GM12878 (cell line): Measurements from ENCODE around the gene SF3A1. TPM values are rescaled to one million over a fixed set of nuclear protein-coding genes. Genes with fewer than 3 reads are reported as not detected.

Experiments
- ASH2L ChIP-seq: fragments of 300-600, 200-600 bp; sonication (generic); IDR thresholded peaks from 2 replicates; pipeline ENCODE4 v1.6.1; 2017; ENCODE audit warnings: low read depth, mild to moderate bottlenecking, borderline replicate concordance
- CBX3 ChIP-seq: fragments of 200-600 bp; sonication (generic); IDR thresholded peaks from 2 replicates; pipeline ENCODE4 v1.6.1; 2016; ENCODE audit warnings: low read depth, borderline replicate concordance
- EP300 ChIP-seq, 2 experiments: fragments of 150-350 bp in 1 of 2; IDR thresholded peaks; 2 replicates each; pipeline ENCODE4 v1.6.1; 2011 to 2012; ENCODE audit warnings: low read depth in 2 of 2, low read length in 2 of 2, borderline replicate concordance in 1 of 2, improper control_type of control experiment in 1 of 2, inconsistent platforms in 1 of 2; ENCODE audit not compliant: control insufficient read depth in 1 of 2
- GATAD2B ChIP-seq: fragments of 450-650 bp; conservative IDR thresholded peaks from 2 replicates; pipeline ENCODE4 v1.6.1; 2017; ENCODE audit warnings: low read depth, mild to moderate bottlenecking, moderate library complexity
- MAX ChIP-seq: IDR thresholded peaks from 2 replicates; pipeline ENCODE4 v1.6.1; 2012; ENCODE audit warnings: low read depth, low read length, improper control_type of control experiment
- NFYB ChIP-seq: IDR thresholded peaks from 2 replicates; pipeline ENCODE4 v1.6.1; 2011; ENCODE audit warnings: low read depth, mild to moderate bottlenecking, low read length, improper control_type of control experiment, moderate library complexity; ENCODE audit not compliant: insufficient read depth
- NR2C2 ChIP-seq: IDR thresholded peaks from 2 replicates; pipeline ENCODE4 v1.6.1; 2011; ENCODE audit warnings: borderline replicate concordance, low read depth; ENCODE audit not compliant: control insufficient read depth, insufficient read length
- PAX8 ChIP-seq: fragments of 450-650 bp; IDR thresholded peaks from 2 replicates; pipeline ENCODE4 v1.6.1; 2017; ENCODE audit warnings: mild to moderate bottlenecking, moderate library complexity
- POU2F2 ChIP-seq: IDR thresholded peaks from 3 replicates; pipeline ENCODE4 v1.6.1; 2011; ENCODE audit warnings: low read depth, mild to moderate bottlenecking, low read length, borderline replicate concordance
- RAD21 ChIP-seq: IDR thresholded peaks from 2 replicates; pipeline ENCODE4 v1.6.1; 2011; ENCODE audit warnings: mild to moderate bottlenecking, low read depth, low read length, moderate library complexity; ENCODE audit not compliant: insufficient read depth
- RUNX3 ChIP-seq: IDR thresholded peaks from 2 replicates; pipeline ENCODE4 v1.6.1; 2012; ENCODE audit warnings: low read length, inconsistent platforms
- SMAD1 ChIP-seq: fragments of 450-650 bp; IDR thresholded peaks from 2 replicates; pipeline ENCODE4 v1.6.1; 2018; ENCODE audit warnings: mild to moderate bottlenecking, low read depth; ENCODE audit not compliant: partially characterized antibody
- SMC3 ChIP-seq: IDR thresholded peaks from 2 replicates; pipeline ENCODE4 v1.6.1; 2011; ENCODE audit warnings: low read length, improper control_type of control experiment, borderline replicate concordance
- STAT1 ChIP-seq: fragments of 450-650 bp; conservative IDR thresholded peaks from 2 replicates; pipeline ENCODE4 v1.6.1; 2014; ENCODE audit warnings: antibody characterized with exemption, mild to moderate bottlenecking
- STAT3 ChIP-seq: IDR thresholded peaks from 2 replicates; pipeline ENCODE4 v1.6.1; 2011; ENCODE audit warnings: low read depth, low read length, improper control_type of control experiment
- SUPT20H ChIP-seq: IDR thresholded peaks from 2 replicates; pipeline ENCODE4 v1.6.1; 2011; ENCODE audit warnings: low read depth, mild to moderate bottlenecking, low read length, moderate library complexity, borderline replicate concordance; ENCODE audit not compliant: control insufficient read depth
- TCF12 ChIP-seq: IDR thresholded peaks from 2 replicates; pipeline ENCODE4 v1.6.1; 2011; ENCODE audit warnings: low read depth, mild to moderate bottlenecking, low read length
- YBX1 ChIP-seq: fragments of 450-650 bp; IDR thresholded peaks from 2 replicates; pipeline ENCODE4 v1.6.1; 2016; ENCODE audit warnings: antibody characterized with exemption
- ZNF24 ChIP-seq: fragments of 450-650 bp; IDR thresholded peaks from 2 replicates; pipeline ENCODE4 v1.6.1; 2017; ENCODE audit warnings: antibody characterized with exemption, mild to moderate bottlenecking
- ZNF274 ChIP-seq: IDR thresholded peaks from one replicate; pipeline ENCODE4 v1.8.0; 2011; ENCODE audit not compliant: insufficient read length, insufficient read depth
- polyA plus RNA-seq, 11 experiments: library from polyadenylated mRNA; depleted of rRNA in 4 of 11; unstranded in 6 of 11; stranded (reverse) in 5 of 11; fragments of >200 nt; fragmentation: Nextera tagmentation in 4 of 11; fragmentation: Illumina TruSeq in 1 of 11; extraction: Ambion mirVana in 4 of 11; extraction: Trizol in 1 of 11; gene quantifications; 1 replicate in 1 of 11; 2 replicates in 10 of 11; pipeline versions ENCODE4 v1.2.1 to v1.2.3, GENCODE V29; 2011 to 2016; ENCODE audit warnings: inconsistent platforms in 2 of 11, missing spikeins in 2 of 11, low read depth in 1 of 11
- total RNA-seq, 4 experiments: library from RNA; depleted of rRNA in 3 of 4; stranded (reverse); fragments of >200 nt in 3 of 4; fragmentation: Illumina TruSeq in 1 of 4; extraction: Trizol in 1 of 4; gene quantifications; 2 replicates each; pipeline versions ENCODE4 v1.2.1 to v1.2.3, GENCODE V29; 2013 to 2021
- TF ChIP-seq, protein P1 (sequence below): fragments of 450-650 bp; IDR thresholded peaks from 2 replicates; pipeline ENCODE4 v1.6.1; 2018; ENCODE audit warnings: mild to moderate bottlenecking, low read depth, moderate library complexity; ENCODE audit not compliant: partially characterized antibody
- TF ChIP-seq, protein P2 (sequence below): fragments of 450-650 bp; IDR thresholded peaks from 2 replicates; pipeline ENCODE4 v1.6.1; 2017; ENCODE audit warnings: antibody characterized with exemption, mild to moderate bottlenecking, moderate library complexity
- TF ChIP-seq, protein P3 (sequence below): fragments of 450-650 bp; IDR thresholded peaks from 2 replicates; pipeline ENCODE4 v1.6.1; 2016; ENCODE audit warnings: mild to moderate bottlenecking

Gene SF3A1
- total and polyA plus RNA-seq, 10 of the 15 experiments (the other 5 are each of a cell fraction or from before 2014, with no cell fraction given), result 10.4 to 239 (median 46.0) TPM

DNA sequence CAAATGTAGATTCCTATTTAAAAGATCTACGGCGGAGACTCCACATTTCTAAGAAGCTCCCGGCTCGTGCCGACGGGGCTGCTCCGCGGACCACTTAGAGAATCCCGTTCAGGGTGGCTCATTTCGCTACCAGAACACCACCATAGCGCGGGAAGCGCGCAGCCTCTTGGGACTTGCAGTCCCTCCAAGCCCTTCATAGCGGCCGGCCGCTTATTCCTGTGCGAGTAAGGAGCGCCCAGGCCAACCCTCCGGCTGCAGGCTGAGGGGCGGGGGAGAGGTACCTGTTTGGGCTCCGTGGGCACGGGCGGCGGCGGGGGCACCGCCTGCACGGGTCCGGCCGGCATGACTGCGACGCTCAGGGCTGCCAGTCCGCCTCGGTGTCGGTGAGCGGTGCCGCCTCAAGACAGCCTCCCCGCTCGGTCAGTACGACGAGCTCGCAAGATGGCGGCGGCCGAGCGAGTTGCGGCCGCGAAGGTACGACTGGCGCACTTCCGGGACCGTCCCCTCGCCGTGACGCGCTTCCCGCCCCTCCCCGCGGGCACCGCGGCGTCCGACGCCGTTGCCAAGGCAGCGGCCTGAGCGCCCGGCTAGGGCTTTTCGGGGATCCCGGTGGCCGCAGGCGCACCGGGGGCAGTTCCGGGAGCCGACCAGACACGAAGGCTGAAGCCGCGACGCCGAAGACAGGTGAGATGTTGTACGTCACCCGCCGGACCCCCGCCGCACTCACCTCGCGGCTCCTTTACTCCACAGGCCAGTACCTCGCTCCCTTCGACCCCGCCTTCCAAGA is at the start of gene SF3A1, which contains the start of gene CCDC157 (continued):
- TF ChIP-seq SUPT20H (no peak), YBX1 (no peak), SMAD1 (no peak), GATAD2B (peak; percentile 88), TCF12 (no peak), SMC3 (no peak), RAD21 (no peak), ASH2L (0 out of 2 replicates have a peak, but pooled peaks have one; percentile 48), ZNF24 (no peak), ZNF274 (no peak), STAT1 (no peak), RUNX3 (peak; percentile 55), PAX8 (no peak), POU2F2 (peak; percentile 74; the same call in 2 of the 3 replicates), NR2C2 (no peak), CBX3 (no peak), STAT3 (no peak), EP300 (IDR thresholded peaks at IDR 0.05; ENCODE audit: borderline replicate concordance in 1 of 2, control insufficient read depth in 1 of 2, low read depth in 2 of 2, low read length in 2 of 2) (0 out of 4 replicates have a peak, but pooled peaks of 1 of the 2 experiments have one; percentile 20), MAX (0 out of 2 replicates have a peak, but pooled peaks have one; percentile 11), NFYB (peak; percentile 51; the same call in 1 of the 2 replicates)
- TF ChIP-seq, protein P1, sequence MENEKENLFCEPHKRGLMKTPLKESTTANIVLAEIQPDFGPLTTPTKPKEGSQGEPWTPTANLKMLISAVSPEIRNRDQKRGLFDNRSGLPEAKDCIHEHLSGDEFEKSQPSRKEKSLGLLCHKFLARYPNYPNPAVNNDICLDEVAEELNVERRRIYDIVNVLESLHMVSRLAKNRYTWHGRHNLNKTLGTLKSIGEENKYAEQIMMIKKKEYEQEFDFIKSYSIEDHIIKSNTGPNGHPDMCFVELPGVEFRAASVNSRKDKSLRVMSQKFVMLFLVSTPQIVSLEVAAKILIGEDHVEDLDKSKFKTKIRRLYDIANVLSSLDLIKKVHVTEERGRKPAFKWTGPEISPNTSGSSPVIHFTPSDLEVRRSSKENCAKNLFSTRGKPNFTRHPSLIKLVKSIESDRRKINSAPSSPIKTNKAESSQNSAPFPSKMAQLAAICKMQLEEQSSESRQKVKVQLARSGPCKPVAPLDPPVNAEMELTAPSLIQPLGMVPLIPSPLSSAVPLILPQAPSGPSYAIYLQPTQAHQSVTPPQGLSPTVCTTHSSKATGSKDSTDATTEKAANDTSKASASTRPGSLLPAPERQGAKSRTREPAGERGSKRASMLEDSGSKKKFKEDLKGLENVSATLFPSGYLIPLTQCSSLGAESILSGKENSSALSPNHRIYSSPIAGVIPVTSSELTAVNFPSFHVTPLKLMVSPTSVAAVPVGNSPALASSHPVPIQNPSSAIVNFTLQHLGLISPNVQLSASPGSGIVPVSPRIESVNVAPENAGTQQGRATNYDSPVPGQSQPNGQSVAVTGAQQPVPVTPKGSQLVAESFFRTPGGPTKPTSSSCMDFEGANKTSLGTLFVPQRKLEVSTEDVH, result no peak
- TF ChIP-seq, protein P2, sequence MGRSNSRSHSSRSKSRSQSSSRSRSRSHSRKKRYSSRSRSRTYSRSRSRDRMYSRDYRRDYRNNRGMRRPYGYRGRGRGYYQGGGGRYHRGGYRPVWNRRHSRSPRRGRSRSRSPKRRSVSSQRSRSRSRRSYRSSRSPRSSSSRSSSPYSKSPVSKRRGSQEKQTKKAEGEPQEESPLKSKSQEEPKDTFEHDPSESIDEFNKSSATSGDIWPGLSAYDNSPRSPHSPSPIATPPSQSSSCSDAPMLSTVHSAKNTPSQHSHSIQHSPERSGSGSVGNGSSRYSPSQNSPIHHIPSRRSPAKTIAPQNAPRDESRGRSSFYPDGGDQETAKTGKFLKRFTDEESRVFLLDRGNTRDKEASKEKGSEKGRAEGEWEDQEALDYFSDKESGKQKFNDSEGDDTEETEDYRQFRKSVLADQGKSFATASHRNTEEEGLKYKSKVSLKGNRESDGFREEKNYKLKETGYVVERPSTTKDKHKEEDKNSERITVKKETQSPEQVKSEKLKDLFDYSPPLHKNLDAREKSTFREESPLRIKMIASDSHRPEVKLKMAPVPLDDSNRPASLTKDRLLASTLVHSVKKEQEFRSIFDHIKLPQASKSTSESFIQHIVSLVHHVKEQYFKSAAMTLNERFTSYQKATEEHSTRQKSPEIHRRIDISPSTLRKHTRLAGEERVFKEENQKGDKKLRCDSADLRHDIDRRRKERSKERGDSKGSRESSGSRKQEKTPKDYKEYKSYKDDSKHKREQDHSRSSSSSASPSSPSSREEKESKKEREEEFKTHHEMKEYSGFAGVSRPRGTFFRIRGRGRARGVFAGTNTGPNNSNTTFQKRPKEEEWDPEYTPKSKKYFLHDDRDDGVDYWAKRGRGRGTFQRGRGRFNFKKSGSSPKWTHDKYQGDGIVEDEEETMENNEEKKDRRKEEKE, result no peak
- TF ChIP-seq, protein P3, sequence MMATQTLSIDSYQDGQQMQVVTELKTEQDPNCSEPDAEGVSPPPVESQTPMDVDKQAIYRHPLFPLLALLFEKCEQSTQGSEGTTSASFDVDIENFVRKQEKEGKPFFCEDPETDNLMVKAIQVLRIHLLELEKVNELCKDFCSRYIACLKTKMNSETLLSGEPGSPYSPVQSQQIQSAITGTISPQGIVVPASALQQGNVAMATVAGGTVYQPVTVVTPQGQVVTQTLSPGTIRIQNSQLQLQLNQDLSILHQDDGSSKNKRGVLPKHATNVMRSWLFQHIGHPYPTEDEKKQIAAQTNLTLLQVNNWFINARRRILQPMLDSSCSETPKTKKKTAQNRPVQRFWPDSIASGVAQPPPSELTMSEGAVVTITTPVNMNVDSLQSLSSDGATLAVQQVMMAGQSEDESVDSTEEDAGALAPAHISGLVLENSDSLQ, result no peak
